ENCODE data around the gene PHF12.

Gene PHF12

GRCh38 chr17:28959471-28959871, 8.2 kb upstream of the PHF12 start:
- no peaks in the 10 kb centered on the region for H3K36me3 Mint-ChIP-seq (ENCODE audit: low read depth)
- H3K4me3 Mint-ChIP-seq, result no peak overlapping the region
- peaks cover 3% of the 10 kb centered on the region for H3K27me3 Mint-ChIP-seq (ENCODE audit: low read depth, poor library complexity)
- TF ChIP-seq CTCF (IDR thresholded peaks at IDR 0.05), result no peak
- DNase-seq, result no peak
- no peaks in the 10 kb centered on the region for H3K4me1 Mint-ChIP-seq
- H3K9me3 Mint-ChIP-seq, result no peaks in the 10 kb centered on the region
- H3K27ac Mint-ChIP-seq, result no peak overlapping the region

- TF ChIP-seq CTCF (IDR thresholded peaks at IDR 0.05), result no peak
- no peaks in the 10 kb centered on the region for H3K9me3 Mint-ChIP-seq
- H3K27me3 Mint-ChIP-seq (ENCODE audit: low read depth, poor library complexity), result peaks cover 3% of the 10 kb centered on the region
- no peak overlapping the region for H3K27ac Mint-ChIP-seq
- no peaks in the 10 kb centered on the region for H3K4me1 Mint-ChIP-seq
- no peaks in the 10 kb centered on the region for H3K36me3 Mint-ChIP-seq (ENCODE audit: low read depth)
- DNase-seq, result no peak
- no peak overlapping the region for H3K4me3 Mint-ChIP-seq
These were observed 7.6 kb upstream of the PHF12 start for GRCh38 chr17:28958820-28959455.

- no peak for TF ChIP-seq CTCF (IDR thresholded peaks at IDR 0.05)
- H3K27me3 Mint-ChIP-seq (ENCODE audit: low read depth, poor library complexity), result peaks cover 3% of the 10 kb centered on the region
- H3K27ac Mint-ChIP-seq, result no peak overlapping the region
- H3K9me3 Mint-ChIP-seq, result no peaks in the 10 kb centered on the region
- DNase-seq, result no peak
- H3K4me3 Mint-ChIP-seq, result no peak overlapping the region
- H3K4me1 Mint-ChIP-seq, result no peaks in the 10 kb centered on the region
- H3K36me3 Mint-ChIP-seq (ENCODE audit: low read depth), result no peaks in the 10 kb centered on the region
These were observed 6.7 kb upstream of the PHF12 start for GRCh38 chr17:28957992-28958355.

- Mint-ChIP-seq H3K4me3 (no peak overlapping the region), H3K27ac (no peak overlapping the region), H3K9me3 (no peaks in the 10 kb centered on the region), H3K27me3 (ENCODE audit: low read depth, poor library complexity) (peaks cover 3% of the 10 kb centered on the region), H3K36me3 (ENCODE audit: low read depth) (no peaks in the 10 kb centered on the region), H3K4me1 (no peaks in the 10 kb centered on the region)
- no peak for TF ChIP-seq CTCF (IDR thresholded peaks at IDR 0.05)
- no peak for DNase-seq
These were observed 6.1 kb upstream of the PHF12 start for GRCh38 chr17:28957277-28957991.

- Mint-ChIP-seq H3K4me1 (no peaks in the 10 kb centered on the region), H3K27ac (no peak overlapping the region), H3K36me3 (ENCODE audit: low read depth) (no peaks in the 10 kb centered on the region), H3K27me3 (ENCODE audit: low read depth, poor library complexity) (peaks cover 3% of the 10 kb centered on the region), H3K4me3 (no peak overlapping the region), H3K9me3 (no peaks in the 10 kb centered on the region)
- no peak for TF ChIP-seq CTCF (IDR thresholded peaks at IDR 0.05)
- DNase-seq, result no peak
These were observed 5.5 kb upstream of the PHF12 start for GRCh38 chr17:28956861-28957260.

GRCh38 chr17:28956112-28956511, 4.8 kb upstream of the PHF12 start:
- Mint-ChIP-seq H3K4me1 (no peaks in the 10 kb centered on the region), H3K36me3 (ENCODE audit: low read depth) (no peaks in the 10 kb centered on the region), H3K27ac (no peak overlapping the region), H3K27me3 (ENCODE audit: low read depth, poor library complexity) (peaks cover 3% of the 10 kb centered on the region), H3K4me3 (no peak overlapping the region), H3K9me3 (no peaks in the 10 kb centered on the region)
- no peak for DNase-seq
- TF ChIP-seq CTCF (IDR thresholded peaks at IDR 0.05), result no peak
